NB4 (cell line): Measurements from ENCODE around the gene HOXD1.

Source experiments
- CTCF ChIP-seq: IDR thresholded peaks from one replicate; pipeline ENCODE4 v1.5.1; 2012; ENCODE audit warnings: low read depth, low read length
- MAX ChIP-seq: IDR thresholded peaks from 2 replicates; pipeline ENCODE4 v1.6.1; 2011; ENCODE audit warnings: low read depth, low read length
- MYC ChIP-seq: IDR thresholded peaks from 2 replicates; pipeline ENCODE4 v1.6.1; 2011; ENCODE audit warnings: low read depth, low read length
- POLR2A ChIP-seq: IDR thresholded peaks from 2 replicates; pipeline ENCODE4 v1.6.1; 2011; ENCODE audit warnings: mild to moderate bottlenecking; ENCODE audit not compliant: insufficient read length; ENCODE audit errors: extremely low read depth

GRCh38 chr2:176146101-176146500, 42.4 kb upstream of the HOXD1 start:
- TF ChIP-seq POLR2A (no peak), CTCF (no peak), MAX (no peak), MYC (no peak)
